Measurements from ENCODE around the gene SLC6A2. TPM values are rescaled to one million over a fixed set of nuclear protein-coding genes. Genes with fewer than 3 reads are reported as not detected.

SLC6A2 gene
- total RNA-seq, 1 donor: not detected

GRCh38 chr16:55657616-55658015, 1.8 kb downstream of the SLC6A2 start:
- TF ChIP-seq CTCF (IDR thresholded peaks at IDR 0.05; ENCODE audit: insufficient read depth, low read depth, low read length): no peak
- no peak overlapping the region for H3K4me3 ChIP-seq (ENCODE audit: low read depth, low read length)
- no peak for DNase-seq (ENCODE audit: low read depth)

GRCh38 chr16:55658898-55659420, 3.2 kb downstream of the SLC6A2 start:
- DNase-seq (ENCODE audit: low read depth): no peak
- H3K4me3 ChIP-seq (ENCODE audit: low read depth, low read length): no peak overlapping the region
- TF ChIP-seq CTCF (IDR thresholded peaks at IDR 0.05; ENCODE audit: insufficient read depth, low read depth, low read length): no peak

GRCh38 chr16:55660026-55660425, 4.2 kb downstream of the SLC6A2 start:
- no peak for DNase-seq (ENCODE audit: low read depth)
- no peak overlapping the region for H3K4me3 ChIP-seq (ENCODE audit: low read depth, low read length)
- TF ChIP-seq CTCF (IDR thresholded peaks at IDR 0.05; ENCODE audit: insufficient read depth, low read depth, low read length): no peak

- no peak for TF ChIP-seq CTCF (IDR thresholded peaks at IDR 0.05; ENCODE audit: insufficient read depth, low read depth, low read length)
- no peak for DNase-seq (ENCODE audit: low read depth)
- no peak overlapping the region for H3K4me3 ChIP-seq (ENCODE audit: low read depth, low read length)
Measured at GRCh38 chr16:55660828-55661227, 5.0 kb downstream of the SLC6A2 start.

- TF ChIP-seq CTCF (IDR thresholded peaks at IDR 0.05; ENCODE audit: insufficient read depth, low read depth, low read length): no peak
- no peak overlapping the region for H3K4me3 ChIP-seq (ENCODE audit: low read depth, low read length)
- DNase-seq (ENCODE audit: low read depth): no peak
Measured at GRCh38 chr16:55661941-55662643, 6.3 kb downstream of the SLC6A2 start.

GRCh38 chr16:55662644-55663031, 6.8 kb downstream of the SLC6A2 start:
- TF ChIP-seq CTCF (IDR thresholded peaks at IDR 0.05; ENCODE audit: insufficient read depth, low read depth, low read length): no peak
- no peak for DNase-seq (ENCODE audit: low read depth)
- H3K4me3 ChIP-seq (ENCODE audit: low read depth, low read length): no peak overlapping the region

GRCh38 chr16:55663225-55663624, 7.4 kb downstream of the SLC6A2 start:
- DNase-seq (ENCODE audit: low read depth): no peak
- H3K4me3 ChIP-seq (ENCODE audit: low read depth, low read length): no peak overlapping the region
- no peak for TF ChIP-seq CTCF (IDR thresholded peaks at IDR 0.05; ENCODE audit: insufficient read depth, low read depth, low read length)
